SU-DHL-6 (cell line): ENCODE results near the gene MUC5AC.

Experiments
- H2AFZ ChIP-seq: fragments of 200-600 bp; sonication (generic); 2 replicates; pipeline ENCODE4 v1.6.1; 2014; ENCODE audit warnings: low read depth, mild to moderate bottlenecking, moderate library complexity, mixed read lengths, antibody characterized with exemption, low read length; ENCODE audit not compliant: severe bottlenecking
- H3F3A ChIP-seq: fragments of 200-600 bp; shearing (Covaris generic); 2 replicates; pipeline ENCODE4 v1.6.0; 2016; ENCODE audit warnings: antibody characterized with exemption, mild to moderate bottlenecking; ENCODE audit not compliant: insufficient read depth
- H3K27ac ChIP-seq: fragments of 200-600 bp; sonication (generic); 2 replicates; pipeline ENCODE4 v1.5.1; 2016; ENCODE audit warnings: low read depth, mild to moderate bottlenecking, low read length, moderate library complexity, mixed read lengths
- H3K27me3 ChIP-seq: fragments of 200-600 bp; sonication (generic), shearing (Covaris generic); 2 replicates; pipeline ENCODE4 v1.6.0; 2014; ENCODE audit warnings: mild to moderate bottlenecking, low read length
- H3K36me3 ChIP-seq: fragments of 200-600 bp; sonication (generic); 2 replicates; pipeline ENCODE4 v1.6.1; 2014; ENCODE audit warnings: mild to moderate bottlenecking, low read length, mixed read lengths
- H3K4me2 ChIP-seq: fragments of 300-600, 200-600 bp; shearing (Covaris generic), sonication (generic); 2 replicates; pipeline ENCODE4 v1.6.0; 2014; ENCODE audit warnings: low read length, low read depth, mild to moderate bottlenecking; ENCODE audit not compliant: poor library complexity, severe bottlenecking
- H3K4me3 ChIP-seq: fragments of 200-600 bp; sonication (generic); 2 replicates; pipeline ENCODE4 v1.5.1; 2014; ENCODE audit warnings: antibody characterized with exemption, low read length, mild to moderate bottlenecking, mixed read lengths; ENCODE audit not compliant: insufficient read depth, poor library complexity, severe bottlenecking
- H3K79me2 ChIP-seq: fragments of 200-600 bp; sonication (generic); 2 replicates; pipeline ENCODE4 v1.6.1; 2014; ENCODE audit warnings: mild to moderate bottlenecking, low read length, moderate library complexity; ENCODE audit not compliant: insufficient read depth
- H3K9ac ChIP-seq: fragments of 200-600 bp; sonication (generic); 2 replicates; pipeline ENCODE4 v1.7.0; 2014; ENCODE audit warnings: mild to moderate bottlenecking, low read length
- H3K9me2 ChIP-seq: fragments of 200-600 bp; sonication (generic); replicated peaks from 2 replicates; pipeline ENCODE4 v1.6.1; 2014; ENCODE audit warnings: low read length; ENCODE audit not compliant: insufficient read depth
- H3K9me3 ChIP-seq: fragments of 200-600 bp; sonication (generic); 2 replicates; pipeline ENCODE4 v1.6.1; 2014; ENCODE audit warnings: low read length, mixed read lengths; ENCODE audit not compliant: insufficient read depth
- H4K20me1 ChIP-seq: fragments of 200-600 bp; sonication (generic); 2 replicates; pipeline ENCODE4 v1.6.1; 2014; ENCODE audit warnings: low read depth, mild to moderate bottlenecking, antibody characterized with exemption, low read length, moderate library complexity, mixed read lengths
- CTCF ChIP-seq: fragments of 200-600 bp; sonication (generic); IDR thresholded peaks from one replicate; pipeline ENCODE4 v1.5.1; 2017; ENCODE audit warnings: antibody characterized with exemption, mild to moderate bottlenecking, low read length, moderate library complexity; ENCODE audit not compliant: insufficient read depth, poor library complexity, severe bottlenecking
- EZH2phosphoT487 ChIP-seq: fragments of 200-600 bp; sonication (generic), shearing (Covaris generic); conservative IDR thresholded peaks from 2 replicates; pipeline ENCODE4 v1.6.1; 2018; ENCODE audit warnings: mild to moderate bottlenecking, antibody characterized with exemption, low read length, moderate library complexity, mixed read lengths

The MUC5AC gene

GRCh38 chr11:1235306-1235900 lies 77.7 kb downstream of the MUC5AC start:
- no peaks in the 10 kb centered on the region for H3K27me3 ChIP-seq
- no peaks in the 10 kb centered on the region for H3K79me2 ChIP-seq
- no peak overlapping the region for H3K9ac ChIP-seq
- no peaks in the 10 kb centered on the region for H3K36me3 ChIP-seq
- no peak overlapping the region for H3K27ac ChIP-seq
- TF ChIP-seq CTCF (no peak), EZH2phosphoT487 (no peak)
- no peaks in the 10 kb centered on the region for H3K9me3 ChIP-seq
- no peaks in the 10 kb centered on the region for H3F3A ChIP-seq
- H3K4me3 ChIP-seq: no peak overlapping the region
- H3K4me2 ChIP-seq: no peak overlapping the region
- no peaks in the 10 kb centered on the region for H4K20me1 ChIP-seq
- no peaks in the 10 kb centered on the region for H3K9me2 ChIP-seq
- no peak overlapping the region for H2AFZ ChIP-seq

DNA sequence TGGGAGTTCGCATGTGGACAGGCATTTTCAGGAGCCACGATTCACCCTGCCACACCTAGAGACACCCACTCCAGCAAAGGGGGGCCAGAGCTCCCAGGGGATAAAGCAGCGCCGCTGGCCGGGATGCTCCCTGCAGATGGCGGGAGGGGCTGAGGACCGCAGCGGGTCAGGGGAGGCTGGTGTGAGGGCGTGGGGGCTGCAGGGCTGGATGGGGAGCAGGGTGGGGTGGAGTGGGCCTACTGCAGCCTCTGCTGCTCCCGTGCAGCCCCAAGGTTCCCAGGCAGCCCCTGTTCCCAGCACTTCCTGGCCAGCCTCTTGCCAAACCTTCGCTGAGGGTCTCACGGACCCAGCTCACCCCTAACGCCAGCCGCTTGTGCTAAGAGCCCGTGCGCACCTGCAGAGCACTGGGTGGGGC lies 78.2 kb downstream of the MUC5AC start:
- Histone ChIP-seq H3K27me3 (no peaks in the 10 kb centered on the region), H3F3A (no peaks in the 10 kb centered on the region), H3K36me3 (no peaks in the 10 kb centered on the region), H3K4me3 (no peak overlapping the region), H3K9me2 (no peaks in the 10 kb centered on the region), H3K27ac (no peak overlapping the region), H3K4me2 (no peak overlapping the region), H3K79me2 (no peaks in the 10 kb centered on the region), H3K9me3 (no peaks in the 10 kb centered on the region), H3K9ac (no peak overlapping the region), H2AFZ (no peak overlapping the region), H4K20me1 (no peaks in the 10 kb centered on the region)
- TF ChIP-seq CTCF (no peak), EZH2phosphoT487 (no peak)

DNA sequence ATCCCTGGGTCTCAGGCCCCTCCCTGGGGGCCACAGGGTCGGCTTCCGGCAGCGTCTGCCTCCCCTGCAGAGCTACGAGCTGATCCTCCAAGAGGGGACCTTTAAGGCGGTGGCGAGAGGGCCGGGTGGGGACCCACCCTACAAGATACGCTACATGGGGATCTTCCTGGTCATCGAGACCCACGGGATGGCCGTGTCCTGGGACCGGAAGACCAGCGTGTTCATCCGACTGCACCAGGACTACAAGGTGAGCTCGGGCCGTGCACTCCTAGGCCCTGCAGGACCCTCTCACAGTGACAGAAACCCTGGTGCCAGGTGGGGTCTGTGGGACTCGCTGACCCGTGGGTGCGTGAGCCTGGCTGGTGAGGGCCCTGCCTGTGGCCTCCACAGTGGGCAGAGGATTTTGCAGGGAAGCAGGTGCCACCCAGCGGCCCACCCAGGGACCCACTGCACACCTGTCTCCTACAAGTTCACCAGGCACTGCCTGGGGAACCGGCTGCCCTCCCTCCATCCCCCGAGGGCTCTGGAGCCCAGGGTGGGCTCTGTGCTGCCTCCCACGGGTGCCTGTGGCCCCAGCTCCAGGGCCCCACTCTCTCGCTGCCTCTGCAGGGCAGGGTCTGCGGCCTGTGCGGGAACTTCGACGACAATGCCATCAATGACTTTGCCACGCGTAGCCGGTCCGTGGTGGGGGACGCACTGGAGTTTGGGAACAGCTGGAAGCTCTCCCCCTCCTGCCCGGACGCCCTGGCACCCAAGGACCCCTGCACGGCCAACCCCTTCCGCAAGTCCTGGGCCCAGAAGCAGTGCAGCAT lies 78.8 kb downstream of the MUC5AC start:
- Histone ChIP-seq H3K9me2 (no peaks in the 10 kb centered on the region), H3K79me2 (no peaks in the 10 kb centered on the region), H3K27me3 (no peaks in the 10 kb centered on the region), H3F3A (no peaks in the 10 kb centered on the region), H3K4me2 (no peak overlapping the region), H3K9me3 (no peaks in the 10 kb centered on the region), H3K27ac (no peak overlapping the region), H3K9ac (no peak overlapping the region), H3K36me3 (no peaks in the 10 kb centered on the region), H4K20me1 (no peaks in the 10 kb centered on the region), H2AFZ (no peak overlapping the region), H3K4me3 (no peak overlapping the region)
- TF ChIP-seq CTCF (no peak), EZH2phosphoT487 (no peak)
